Activated T-helper 17 cell treated with anti-CD3 and anti-CD28 coated beads, Interleukin-2, amount 50 U/mL, for 72 hours (primary cell): ENCODE data around the gene OSGEP. TPM values are rescaled to one million over a fixed set of nuclear protein-coding genes. Genes with fewer than 3 reads are reported as not detected.

Source experiments
- ATAC-seq: fragments of 150-1000 bp; cut with Tn5 transposase; replicated peaks from 2 replicates; pipeline ENCODE4 v1.10.0; 2021; ENCODE audit warnings: mild to moderate bottlenecking, moderate library complexity
- H3K27ac Mint-ChIP-seq: one replicate; pipeline ENCODE4 v1.8.0; 2022; ENCODE audit warnings: mixed read lengths
- H3K27me3 Mint-ChIP-seq: one replicate; pipeline ENCODE4 v1.8.0; 2022; ENCODE audit warnings: mixed read lengths
- H3K36me3 Mint-ChIP-seq: one replicate; pipeline ENCODE4 v1.8.0; 2022; ENCODE audit warnings: low read depth, mild to moderate bottlenecking, mixed read lengths
- H3K4me1 Mint-ChIP-seq: one replicate; pipeline ENCODE4 v1.8.0; 2022; ENCODE audit warnings: mixed read lengths
- H3K4me3 Mint-ChIP-seq: one replicate; pipeline ENCODE4 v1.8.0; 2022; ENCODE audit warnings: mild to moderate bottlenecking, mixed read lengths
- H3K9me3 Mint-ChIP-seq: one replicate; pipeline ENCODE4 v1.8.0; 2022; ENCODE audit warnings: mixed read lengths
- total RNA-seq, 2 donors: library from RNA; stranded (reverse); gene quantifications; one replicate each; pipeline ENCODE4 v1.2.3, GENCODE V29; 2022

OSGEP gene
- total RNA-seq, 2 donors from 2014 or later: 40.5 to 42.3 TPM

GRCh38 chr14:20482382-20482781 lies 27.8 kb upstream of the OSGEP start:
- peaks cover 9% of the 10 kb centered on the region for H3K9me3 Mint-ChIP-seq
- ATAC-seq: no peak
- H3K36me3 Mint-ChIP-seq: peaks cover 19% of the 10 kb centered on the region
- peak overlapping the region; percentile 21 for H3K4me3 Mint-ChIP-seq
- H3K27ac Mint-ChIP-seq: peak overlapping the region; percentile 11
- peaks cover 39% of the 10 kb centered on the region for H3K4me1 Mint-ChIP-seq
- no peaks in the 10 kb centered on the region for H3K27me3 Mint-ChIP-seq

- Mint-ChIP-seq H3K27ac (no peak overlapping the region), H3K27me3 (no peaks in the 10 kb centered on the region), H3K4me3 (no peak overlapping the region), H3K4me1 (peaks cover 53% of the 10 kb centered on the region), H3K9me3 (no peaks in the 10 kb centered on the region), H3K36me3 (peaks cover 54% of the 10 kb centered on the region)
- no peak for ATAC-seq
Observed at GRCh38 chr14:20478894-20479293, 24.3 kb upstream of the OSGEP start.

- peaks cover 57% of the 10 kb centered on the region for H3K4me1 Mint-ChIP-seq
- H3K4me3 Mint-ChIP-seq: peak overlapping the region; percentile 73
Observed at GRCh38 chr14:20477211-20477876, 22.7 kb upstream of the OSGEP start.

GRCh38 chr14:20476776-20477175 lies 22.2 kb upstream of the OSGEP start:
- peak overlapping the region; percentile 73 for H3K4me3 Mint-ChIP-seq
- H3K4me1 Mint-ChIP-seq: peaks cover 57% of the 10 kb centered on the region
- ATAC-seq: no peak
- H3K36me3 Mint-ChIP-seq: peaks cover 75% of the 10 kb centered on the region
- peak overlapping the region; percentile 93 for H3K27ac Mint-ChIP-seq
- H3K27me3 Mint-ChIP-seq: no peaks in the 10 kb centered on the region
- no peaks in the 10 kb centered on the region for H3K9me3 Mint-ChIP-seq

More at GRCh38 chr14:20477211-20477876, 22.7 kb upstream of the OSGEP start:
- H3K36me3 Mint-ChIP-seq: peaks cover 69% of the 10 kb centered on the region
- H3K27me3 Mint-ChIP-seq: no peaks in the 10 kb centered on the region
- peak overlapping the region; percentile 93 for H3K27ac Mint-ChIP-seq
- peak; percentile 54 for ATAC-seq
- H3K9me3 Mint-ChIP-seq: no peaks in the 10 kb centered on the region

DNA sequence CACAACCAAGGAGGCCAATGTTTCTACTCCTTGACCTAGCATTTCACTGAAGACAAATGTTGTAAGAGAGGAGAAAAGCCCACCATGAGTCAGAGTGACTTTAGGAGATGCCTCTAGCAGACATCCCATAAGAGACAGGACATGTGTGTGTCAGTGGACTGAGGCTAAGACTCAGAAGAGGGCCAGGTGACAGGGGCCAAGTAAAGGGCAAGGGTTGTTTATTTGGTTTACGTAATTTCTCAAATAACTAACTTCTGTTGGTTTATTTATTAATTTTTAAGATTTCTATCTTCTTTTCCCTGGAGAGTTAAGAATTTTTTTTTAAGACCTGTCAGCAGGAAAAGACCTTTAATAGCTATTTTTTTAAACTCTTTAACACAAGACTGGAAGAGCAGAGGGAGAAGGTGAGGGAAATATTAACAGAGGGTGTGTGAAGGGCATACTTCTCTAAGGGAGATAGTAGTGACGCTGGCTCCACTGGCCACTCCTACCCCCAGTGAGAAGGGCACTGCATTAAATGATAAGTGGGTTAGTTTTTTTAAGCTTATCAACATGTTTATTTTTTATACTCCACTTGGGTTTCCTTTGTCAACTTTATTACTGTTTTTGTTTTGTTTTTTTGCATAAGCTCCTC lies 18.0 kb upstream of the OSGEP start:
- H3K4me3 Mint-ChIP-seq: peak overlapping the region; percentile 93
- peak overlapping the region; percentile 61 for H3K27ac Mint-ChIP-seq
- H3K9me3 Mint-ChIP-seq: no peaks in the 10 kb centered on the region
- H3K27me3 Mint-ChIP-seq: no peaks in the 10 kb centered on the region
- no peak for ATAC-seq
- peaks cover 85% of the 10 kb centered on the region for H3K36me3 Mint-ChIP-seq
- peaks cover 58% of the 10 kb centered on the region for H3K4me1 Mint-ChIP-seq

DNA sequence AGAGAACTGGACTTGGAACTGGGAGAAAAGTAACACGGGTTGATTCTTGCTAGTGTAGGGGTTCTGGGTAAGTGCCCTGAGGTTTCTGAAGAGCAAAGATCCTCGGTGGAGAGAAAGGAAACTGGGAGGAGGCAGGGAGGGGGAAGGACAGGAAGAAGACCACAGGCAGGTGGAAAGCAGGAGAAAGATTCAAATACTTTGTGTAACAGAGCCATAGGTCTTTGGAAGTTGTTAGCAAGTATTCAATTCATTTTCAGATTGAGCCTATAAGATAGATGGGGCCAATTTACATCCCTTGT lies 15.9 kb upstream of the OSGEP start:
- ATAC-seq: no peak
- H3K27me3 Mint-ChIP-seq: no peaks in the 10 kb centered on the region
- H3K4me3 Mint-ChIP-seq: peak overlapping the region; percentile 93
- peaks cover 64% of the 10 kb centered on the region for H3K36me3 Mint-ChIP-seq
- no peaks in the 10 kb centered on the region for H3K9me3 Mint-ChIP-seq
- H3K27ac Mint-ChIP-seq: peak overlapping the region; percentile 97
- H3K4me1 Mint-ChIP-seq: peaks cover 41% of the 10 kb centered on the region

GRCh38 chr14:20469890-20470602 lies 15.4 kb upstream of the OSGEP start:
- Mint-ChIP-seq H3K4me3 (peak overlapping the region; percentile 93), H3K36me3 (peaks cover 59% of the 10 kb centered on the region), H3K27me3 (no peaks in the 10 kb centered on the region), H3K9me3 (no peaks in the 10 kb centered on the region), H3K4me1 (peaks cover 37% of the 10 kb centered on the region), H3K27ac (peak overlapping the region; percentile 97)
- ATAC-seq: peak; percentile 88

GRCh38 chr14:20469242-20469889 lies 14.8 kb upstream of the OSGEP start, which contains the start of gene PNP:
Gene PNP (plus strand): TSS chr14:20469406. CDS start chr14:20469525, 119 bp downstream.
- Mint-ChIP-seq H3K36me3 (peaks cover 52% of the 10 kb centered on the region), H3K4me1 (peaks cover 31% of the 10 kb centered on the region), H3K27me3 (no peaks in the 10 kb centered on the region), H3K4me3 (peak within 1 kb of the TSS; percentile 93), H3K27ac (peak within 1 kb of the TSS; percentile 97), H3K9me3 (no peaks in the 10 kb centered on the region)
- peak; percentile 92 for ATAC-seq

DNA sequence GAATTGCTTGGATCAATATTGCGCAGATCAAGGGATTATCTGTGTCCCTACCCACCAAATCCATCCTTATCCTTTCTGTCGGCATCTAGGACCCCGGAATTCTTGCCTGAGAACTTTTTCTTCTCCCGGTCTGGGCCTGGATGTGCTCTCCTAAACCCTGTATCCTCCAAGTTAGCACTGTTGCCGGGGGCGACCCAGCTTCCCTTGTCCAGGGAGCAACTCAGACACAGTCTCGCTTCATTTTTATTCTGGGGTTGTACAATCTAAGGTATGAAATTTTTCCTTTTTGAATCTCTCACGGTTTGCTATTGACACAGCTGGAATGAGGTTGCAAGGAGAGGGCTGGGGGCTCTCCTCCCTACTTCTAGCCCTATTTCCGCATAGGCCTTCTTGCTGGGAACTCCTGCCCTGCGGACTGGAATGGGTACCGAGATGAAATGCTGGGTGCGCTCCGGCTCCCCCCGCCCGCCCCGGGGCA lies 14.2 kb upstream of the OSGEP start:
- ATAC-seq: no peak
- no peaks in the 10 kb centered on the region for H3K9me3 Mint-ChIP-seq
- peaks cover 46% of the 10 kb centered on the region for H3K36me3 Mint-ChIP-seq
- H3K4me1 Mint-ChIP-seq: peaks cover 25% of the 10 kb centered on the region
- H3K27me3 Mint-ChIP-seq: no peaks in the 10 kb centered on the region
- H3K27ac Mint-ChIP-seq: peak overlapping the region; percentile 97
- peak overlapping the region; percentile 93 for H3K4me3 Mint-ChIP-seq

GRCh38 chr14:20461225-20462141 lies 6.9 kb upstream of the OSGEP start, which contains the start of gene PIP4P1:
Gene PIP4P1 (minus strand): TSS chr14:20461434. CDS start chr14:20461325, 109 bp downstream.
- H3K36me3 Mint-ChIP-seq: peaks cover 7% of the 10 kb centered on the region
- no peaks in the 10 kb centered on the region for H3K27me3 Mint-ChIP-seq
- H3K4me3 Mint-ChIP-seq: peak within 1 kb of the TSS; percentile 70
- H3K27ac Mint-ChIP-seq: peak within 1 kb of the TSS; percentile 86
- H3K9me3 Mint-ChIP-seq: no peaks in the 10 kb centered on the region
- peak; percentile 95 for ATAC-seq
- H3K4me1 Mint-ChIP-seq: peaks cover 18% of the 10 kb centered on the region

GRCh38 chr14:20460458-20461224 lies 6.0 kb upstream of the OSGEP start:
- Mint-ChIP-seq H3K27me3 (no peaks in the 10 kb centered on the region), H3K9me3 (no peaks in the 10 kb centered on the region), H3K4me3 (peak overlapping the region; percentile 70), H3K27ac (peak overlapping the region; percentile 86), H3K36me3 (peaks cover 7% of the 10 kb centered on the region), H3K4me1 (peaks cover 18% of the 10 kb centered on the region)
- ATAC-seq: no peak

DNA sequence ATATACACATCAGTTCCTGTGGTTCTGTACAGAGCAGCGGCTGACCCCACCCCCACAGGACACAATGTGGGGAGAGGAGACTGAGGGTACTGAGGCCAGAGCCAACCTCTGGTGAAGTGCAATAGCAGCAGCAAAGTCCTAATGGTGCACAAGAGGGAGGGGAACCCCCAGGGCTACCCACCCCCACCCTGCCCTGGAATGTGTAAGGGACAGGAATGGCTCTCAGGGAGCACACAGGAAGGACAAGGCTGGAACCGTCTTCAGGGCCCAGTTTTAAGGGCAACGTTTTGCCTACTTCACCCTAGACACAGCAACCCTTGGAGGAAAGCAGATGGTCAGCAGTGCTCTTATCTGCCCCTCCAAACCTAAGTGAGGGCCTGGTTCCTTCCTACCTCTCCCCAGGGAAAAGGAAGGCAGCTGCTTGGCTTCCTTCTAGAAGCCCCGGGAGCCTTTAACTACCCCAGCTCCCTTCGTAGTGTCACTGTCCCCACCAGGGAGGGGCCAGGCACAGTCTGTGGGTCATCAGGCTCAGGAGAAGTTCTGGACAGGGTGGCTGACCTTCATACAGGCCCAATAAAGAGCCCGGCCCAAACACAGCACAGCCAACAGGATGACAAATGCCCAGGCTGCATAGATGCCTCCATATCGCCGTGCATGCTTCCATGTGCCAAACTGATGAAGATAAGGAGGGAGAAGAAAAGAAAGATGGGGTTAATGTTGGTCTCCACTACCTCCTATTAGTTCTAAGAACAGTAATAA lies 3.6 kb upstream of the OSGEP start:
- ATAC-seq: no peak
- Mint-ChIP-seq H3K4me1 (peaks cover 18% of the 10 kb centered on the region), H3K27ac (peak overlapping the region; percentile 7), H3K36me3 (peaks cover 7% of the 10 kb centered on the region), H3K27me3 (no peaks in the 10 kb centered on the region), H3K4me3 (no peak overlapping the region), H3K9me3 (no peaks in the 10 kb centered on the region)
